GM13976 (cell line): Measurements from ENCODE around the gene TACO1.
A peak's percentile ranks its signal among the peaks of the same experiment; 100 is the strongest.

Experiments used
- DNase-seq: peaks from one replicate; pipeline ENCODE4 v3.0.0; 2012; ENCODE audit warnings: low spot score
- CTCF ChIP-seq: IDR thresholded peaks from 2 replicates; pipeline ENCODE4 v1.5.1; 2012; ENCODE audit warnings: borderline replicate concordance, mild to moderate bottlenecking; ENCODE audit not compliant: insufficient read depth; ENCODE audit errors: extremely low read depth, missing control alignments, control extremely low read depth
- in situ Hi-C: fragments of 300-500 bp; cut with MboI; formaldehyde crosslinking; loops from one replicate; pipeline ENCODE4 v1.12.0; 2022; ENCODE audit warnings: low sequenced_read_pairs, mixed read lengths, inconsistent platforms; ENCODE audit not compliant: unreplicated experiment

Gene TACO1

GRCh38 chr17:63600569-63601438 is at the start of gene TACO1:
TACO1 (plus strand) TSS chr17:63600895; CDS start chr17:63601084, 189 bp downstream.
- no peak for TF ChIP-seq CTCF
- DNase-seq: peak; percentile 90
- in situ Hi-C loops: no loop called here

GRCh38 chr17:63552211-63552610 is 48.5 kb upstream of the TACO1 start:
- DNase-seq: no peak
- in situ Hi-C loops: no loop called here
- no peak for TF ChIP-seq CTCF

- no peak for DNase-seq
- in situ Hi-C loops: no loop called here
- TF ChIP-seq CTCF: no peak
Measured at GRCh38 chr17:63555500-63556156, 45.1 kb upstream of the TACO1 start.

GRCh38 chr17:63557416-63557815 is 43.3 kb upstream of the TACO1 start:
- in situ Hi-C loops: no loop called here
- DNase-seq: no peak
- no peak for TF ChIP-seq CTCF

- no peak for TF ChIP-seq CTCF
- no peak for DNase-seq
- in situ Hi-C loops: no loop called here
Measured at GRCh38 chr17:63558441-63558840, 42.3 kb upstream of the TACO1 start.

- in situ Hi-C loops: no loop called here
- DNase-seq: no peak
- no peak for TF ChIP-seq CTCF
Measured at GRCh38 chr17:63561819-63562218, 38.9 kb upstream of the TACO1 start.
